HCT116 (cell line): ENCODE results near the gene POLR2C. TPM values are rescaled to one million over a fixed set of nuclear protein-coding genes. Genes with fewer than 3 reads are reported as not detected.

Experiments used
- ATAC-seq: fragments of 200-7000 bp; cut with Tn5 transposase; 2 replicates; pipeline ENCODE4 v1.9.1; 2020; ENCODE audit warnings: mild to moderate bottlenecking, moderate library complexity
- BruUV-seq: library from RNA; stranded (reverse); fragments of 400-500 nt; replicated peaks from 2 replicates; lab custom pipeline; 2021; lab: Mats Ljungman, UMichigan
- CTCF ChIA-PET: fragments of 300-600 bp; sonication (Branson Sonifier 250); formaldehyde crosslinking; loops from one replicate; lab custom pipeline; 2021; ENCODE audit warnings: antibody characterized with exemption; lab: Charles Lee
- POLR2A ChIA-PET: fragments of 300-600, 350-600 bp; sonication (Branson Sonifier 250); formaldehyde crosslinking; loops from one replicate; lab custom pipeline; 2021; ENCODE audit warnings: antibody characterized with exemption; lab: Charles Lee
- RAD21 ChIA-PET, 2 experiments: fragments of 300-600 bp; sonication (Branson Sonifier 250); formaldehyde crosslinking; loops; one replicate each; lab custom pipeline; 2023; ENCODE audit warnings: low total read pairs in 2 of 2; ENCODE audit not compliant: uncharacterized antibody in 2 of 2, unreplicated experiment in 2 of 2, low non-redundant PET in 1 of 2; lab: Charles Lee
- DNase-seq: peaks from one replicate; pipeline ENCODE4 v3.0.0-alpha.2; 2010; ENCODE audit warnings: low read depth, low spot score
- H2AFZ ChIP-seq: fragments of 200-600 bp; shearing (Covaris generic), sonication (generic); 2 replicates; pipeline ENCODE4 v1.6.1; 2017; ENCODE audit warnings: low read depth, mixed run types, mixed read lengths, antibody characterized with exemption, low read length; ENCODE audit not compliant: poor library complexity, severe bottlenecking
- H3K27ac ChIP-seq: 2 replicates; pipeline ENCODE4 v1.5.1; 2012; ENCODE audit warnings: low read depth, low read length
- H3K27me3 ChIP-seq: fragments of 200-600 bp; sonication (generic); 2 replicates; pipeline ENCODE4 v1.6.1; 2016; ENCODE audit warnings: mixed run types, low read length, mixed read lengths; ENCODE audit not compliant: insufficient read depth
- H3K36me3 ChIP-seq, 2 experiments: fragments of 200-500 bp in 1 of 2; fragments of 200-600 bp in 1 of 2; sonication (Bioruptor generic) in 1 of 2; sonication (generic) in 1 of 2; 2 replicates each; pipeline versions ENCODE4 v1.5.1 to v1.6.1; 2014 to 2016; ENCODE audit warnings: low read length in 2 of 2, inconsistent platforms in 1 of 2, mixed read lengths in 1 of 2, mixed run types in 1 of 2; ENCODE audit not compliant: insufficient read depth in 2 of 2, control insufficient read depth in 1 of 2
- H3K4me1 ChIP-seq, 2 experiments: fragments of 200-600 bp in 1 of 2; sonication (generic) in 1 of 2; 2 replicates each; pipeline versions ENCODE4 v1.5.1 to v1.6.1; 2012 to 2017; ENCODE audit warnings: low read length in 2 of 2, inconsistent platforms in 1 of 2, mild to moderate bottlenecking in 1 of 2, mixed read lengths in 1 of 2, mixed run types in 1 of 2, moderate library complexity in 1 of 2; ENCODE audit not compliant: insufficient read depth in 2 of 2, control insufficient read depth in 1 of 2
- H3K4me2 ChIP-seq: fragments of 200-600 bp; sonication (generic); 2 replicates; pipeline ENCODE4 v1.6.1; 2017; ENCODE audit warnings: mixed run types, low read length, mixed read lengths
- H3K4me3 ChIP-seq, 2 experiments: fragments of 200-600 bp in 1 of 2; sonication (generic) in 1 of 2; replicated peaks in 1 of 2; 2 replicates each; pipeline ENCODE4 v1.5.1; 2011 to 2016; ENCODE audit warnings: low read length in 2 of 2, control low read depth in 1 of 2, low read depth in 1 of 2, mild to moderate bottlenecking in 1 of 2, mixed read lengths in 1 of 2, mixed run types in 1 of 2
- H3K79me2 ChIP-seq: fragments of 200-600 bp; sonication (generic); 2 replicates; pipeline ENCODE4 v1.6.1; 2017; ENCODE audit warnings: mild to moderate bottlenecking, mixed run types, low read length, moderate library complexity, mixed read lengths; ENCODE audit not compliant: insufficient read depth
- H3K9ac ChIP-seq: fragments of 200-600 bp; sonication (generic); 2 replicates; pipeline ENCODE4 v1.6.1; 2016; ENCODE audit warnings: low read length, mixed read lengths
- H3K9me2 ChIP-seq: fragments of 200-600 bp; sonication (generic), shearing (Covaris generic); 2 replicates; pipeline ENCODE4 v1.6.1; 2017; ENCODE audit warnings: mixed run types, mild to moderate bottlenecking, moderate library complexity; ENCODE audit not compliant: insufficient read depth
- H3K9me3 ChIP-seq, 2 experiments: fragments of 200-500 bp in 1 of 2; fragments of 200-600 bp in 1 of 2; sonication (Bioruptor generic) in 1 of 2; sonication (generic) in 1 of 2; 2 replicates each; pipeline ENCODE4 v1.6.1; 2014 to 2017; ENCODE audit warnings: low read length in 2 of 2, mixed read lengths in 2 of 2, inconsistent platforms in 1 of 2, low read depth in 1 of 2, mild to moderate bottlenecking in 1 of 2, mixed run types in 1 of 2, moderate library complexity in 1 of 2; ENCODE audit not compliant: control insufficient read depth in 1 of 2, insufficient read depth in 1 of 2
- H4K20me1 ChIP-seq: fragments of 200-600 bp; sonication (generic), shearing (Covaris generic); 2 replicates; pipeline ENCODE4 v1.6.1; 2017; ENCODE audit warnings: mixed run types, mild to moderate bottlenecking, moderate library complexity; ENCODE audit not compliant: insufficient read depth
- CBX3 ChIP-seq: IDR thresholded peaks from 2 replicates; pipeline ENCODE4 v1.6.1; 2012; ENCODE audit warnings: low read depth
- CEBPB ChIP-seq: IDR thresholded peaks from 2 replicates; pipeline ENCODE4 v1.6.1; 2012; ENCODE audit warnings: low read depth
- EGR1 ChIP-seq: IDR thresholded peaks from 2 replicates; pipeline ENCODE4 v1.6.1; 2012; ENCODE audit warnings: low read depth
- ELF1 ChIP-seq: IDR thresholded peaks from 2 replicates; pipeline ENCODE4 v1.6.1; 2012; ENCODE audit warnings: low read depth, borderline replicate concordance
- EZH2 ChIP-seq: fragments of 200-600 bp; sonication (generic); IDR thresholded peaks from 2 replicates; pipeline ENCODE4 v1.6.1; 2017; ENCODE audit warnings: antibody characterized with exemption, mixed run types
- EZH2phosphoT487 ChIP-seq: fragments of 200-600 bp; IDR thresholded peaks from 2 replicates; pipeline ENCODE4 v1.6.1; 2018; ENCODE audit warnings: antibody characterized with exemption, borderline replicate concordance
- FOSL1 ChIP-seq: IDR thresholded peaks from 2 replicates; pipeline ENCODE4 v1.6.1; 2012; ENCODE audit warnings: low read depth
- POLR2A ChIP-seq: IDR thresholded peaks from 2 replicates; pipeline ENCODE4 v1.7.0; 2011; ENCODE audit warnings: borderline replicate concordance; ENCODE audit not compliant: insufficient read depth, insufficient read length; ENCODE audit errors: extremely low read depth
- POLR2AphosphoS5 ChIP-seq: IDR thresholded peaks from 2 replicates; pipeline ENCODE4 v1.6.1; 2011; ENCODE audit warnings: mild to moderate bottlenecking, low read depth, low read length, moderate library complexity
- RAD21 ChIP-seq: IDR thresholded peaks from 2 replicates; pipeline ENCODE4 v1.6.1; 2012; ENCODE audit warnings: low read depth, mild to moderate bottlenecking
- SP1 ChIP-seq: IDR thresholded peaks from 2 replicates; pipeline ENCODE4 v1.6.1; 2012; ENCODE audit warnings: low read depth
- SRF ChIP-seq: IDR thresholded peaks from 2 replicates; pipeline ENCODE4 v1.6.1; 2012; ENCODE audit warnings: low read depth
- YY1 ChIP-seq: IDR thresholded peaks from 2 replicates; pipeline ENCODE4 v1.6.1; 2011; ENCODE audit warnings: low read length, low read depth, moderate library complexity, mild to moderate bottlenecking; ENCODE audit not compliant: insufficient replicate concordance; ENCODE audit errors: extremely low read depth
- ZFX ChIP-seq: fragments of 450-650 bp; IDR thresholded peaks from 2 replicates; pipeline ENCODE4 v1.6.1; 2017
- ZNF274 ChIP-seq: fragments of 200-500 bp; sonication (Bioruptor generic); IDR thresholded peaks from 2 replicates; pipeline ENCODE4 v1.6.1; 2014; ENCODE audit warnings: mild to moderate bottlenecking, low read depth, low read length, inconsistent platforms
- intact Hi-C: fragments of 100-400 bp; cut with micrococcal nuclease; formaldehyde crosslinking; loops from 2 replicates; pipeline ENCODE4 v1.10.0; 2022
- total RNA-seq: library from RNA; stranded (reverse); gene quantifications from one replicate; pipeline ENCODE4 v1.2.1, GENCODE V29; 2021; ENCODE audit not compliant: unreplicated experiment
- TF ChIP-seq, protein P1 (sequence below): IDR thresholded peaks from 2 replicates; pipeline ENCODE4 v1.6.1; 2012; ENCODE audit warnings: low read depth
- TF ChIP-seq, protein P2 (sequence below): IDR thresholded peaks from 2 replicates; pipeline ENCODE4 v1.6.1; 2012
- TF ChIP-seq, protein P3 (sequence below): IDR thresholded peaks from 2 replicates; pipeline ENCODE4 v1.6.1; 2012
- TF ChIP-seq, protein P4 (sequence below), 3 experiments: fragments of 200-600 bp in 1 of 3; sonication (generic) in 1 of 3; IDR thresholded peaks in 2 of 3; conservative IDR thresholded peaks in 1 of 3; 2 replicates each; pipeline ENCODE4 v1.5.1; 2012 to 2017; ENCODE audit warnings: low read depth in 2 of 3, low read length in 2 of 3, antibody characterized with exemption in 1 of 3, borderline replicate concordance in 1 of 3, control low read depth in 1 of 3, mild to moderate bottlenecking in 1 of 3, mixed read lengths in 1 of 3, mixed run types in 1 of 3, moderate library complexity in 1 of 3; ENCODE audit not compliant: insufficient read depth in 1 of 3
- TF ChIP-seq, protein P5 (sequence below): IDR thresholded peaks from 2 replicates; pipeline ENCODE4 v1.6.1; 2011; ENCODE audit warnings: mild to moderate bottlenecking, low read length, moderate library complexity; ENCODE audit not compliant: insufficient replicate concordance; ENCODE audit errors: extremely low read depth

The POLR2C gene
- total RNA-seq, 1 experiment from 2014 or later: 74.4 TPM

DNA sequence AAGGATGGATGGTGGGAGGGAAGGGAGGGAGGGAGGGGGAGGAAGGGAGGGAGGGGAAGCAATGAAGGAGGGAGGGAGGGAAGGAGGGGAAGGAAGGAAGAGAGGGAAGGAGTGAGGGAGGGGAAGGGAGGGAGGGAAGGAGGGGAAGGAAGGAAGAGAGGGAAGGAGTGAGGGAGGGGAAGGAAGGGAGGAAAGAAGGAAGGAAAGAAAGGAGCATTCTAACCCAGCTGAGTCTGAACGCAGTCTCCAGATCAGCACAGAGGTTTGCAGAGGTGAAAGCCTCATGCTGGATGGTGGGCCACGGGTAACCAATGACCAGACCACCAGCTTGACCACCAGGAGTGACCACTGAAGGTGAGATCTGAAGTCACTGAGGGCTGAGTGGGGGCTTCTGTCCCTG lies 39.3 kb upstream of the POLR2C start:
- Histone ChIP-seq H3K9me3 (no peaks in the 10 kb centered on the region), H3K27ac (no peak overlapping the region), H3K4me3 (no peak overlapping the region), H3K9me2 (no peaks in the 10 kb centered on the region), H3K79me2 (no peaks in the 10 kb centered on the region), H4K20me1 (no peaks in the 10 kb centered on the region), H3K36me3 (peaks cover under 1 to 2% of the 10 kb centered on the region in 2 experiments; a peak in 3 of 4 replicates), H2AFZ (no peak overlapping the region), H3K4me2 (no peak overlapping the region), H3K4me1 (peaks cover 9 to 14% of the 10 kb centered on the region in 2 experiments; a peak in 3 of 4 replicates), H3K27me3 (no peaks in the 10 kb centered on the region), H3K9ac (no peak overlapping the region)
- intact Hi-C loops: no loop called here
- RAD21 ChIA-PET: no interaction called here
- ATAC-seq (no peak), DNase-seq (no peak)
- POLR2A ChIA-PET: no interaction called here
- TF ChIP-seq RAD21 (no peak), ZFX (no peak), ELF1 (no peak), CEBPB (no peak), EZH2 (no peak), FOSL1 (no peak), YY1 (no peak), SP1 (no peak), POLR2A (no peak), EGR1 (no peak), POLR2AphosphoS5 (no peak), SRF (no peak), CBX3 (no peak), ZNF274 (no peak), EZH2phosphoT487 (no peak)
- TF ChIP-seq, protein P1, sequence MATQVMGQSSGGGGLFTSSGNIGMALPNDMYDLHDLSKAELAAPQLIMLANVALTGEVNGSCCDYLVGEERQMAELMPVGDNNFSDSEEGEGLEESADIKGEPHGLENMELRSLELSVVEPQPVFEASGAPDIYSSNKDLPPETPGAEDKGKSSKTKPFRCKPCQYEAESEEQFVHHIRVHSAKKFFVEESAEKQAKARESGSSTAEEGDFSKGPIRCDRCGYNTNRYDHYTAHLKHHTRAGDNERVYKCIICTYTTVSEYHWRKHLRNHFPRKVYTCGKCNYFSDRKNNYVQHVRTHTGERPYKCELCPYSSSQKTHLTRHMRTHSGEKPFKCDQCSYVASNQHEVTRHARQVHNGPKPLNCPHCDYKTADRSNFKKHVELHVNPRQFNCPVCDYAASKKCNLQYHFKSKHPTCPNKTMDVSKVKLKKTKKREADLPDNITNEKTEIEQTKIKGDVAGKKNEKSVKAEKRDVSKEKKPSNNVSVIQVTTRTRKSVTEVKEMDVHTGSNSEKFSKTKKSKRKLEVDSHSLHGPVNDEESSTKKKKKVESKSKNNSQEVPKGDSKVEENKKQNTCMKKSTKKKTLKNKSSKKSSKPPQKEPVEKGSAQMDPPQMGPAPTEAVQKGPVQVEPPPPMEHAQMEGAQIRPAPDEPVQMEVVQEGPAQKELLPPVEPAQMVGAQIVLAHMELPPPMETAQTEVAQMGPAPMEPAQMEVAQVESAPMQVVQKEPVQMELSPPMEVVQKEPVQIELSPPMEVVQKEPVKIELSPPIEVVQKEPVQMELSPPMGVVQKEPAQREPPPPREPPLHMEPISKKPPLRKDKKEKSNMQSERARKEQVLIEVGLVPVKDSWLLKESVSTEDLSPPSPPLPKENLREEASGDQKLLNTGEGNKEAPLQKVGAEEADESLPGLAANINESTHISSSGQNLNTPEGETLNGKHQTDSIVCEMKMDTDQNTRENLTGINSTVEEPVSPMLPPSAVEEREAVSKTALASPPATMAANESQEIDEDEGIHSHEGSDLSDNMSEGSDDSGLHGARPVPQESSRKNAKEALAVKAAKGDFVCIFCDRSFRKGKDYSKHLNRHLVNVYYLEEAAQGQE: no peak
- TF ChIP-seq, protein P2, sequence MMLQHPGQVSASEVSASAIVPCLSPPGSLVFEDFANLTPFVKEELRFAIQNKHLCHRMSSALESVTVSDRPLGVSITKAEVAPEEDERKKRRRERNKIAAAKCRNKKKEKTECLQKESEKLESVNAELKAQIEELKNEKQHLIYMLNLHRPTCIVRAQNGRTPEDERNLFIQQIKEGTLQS: no peak
- TF ChIP-seq, protein P3, sequence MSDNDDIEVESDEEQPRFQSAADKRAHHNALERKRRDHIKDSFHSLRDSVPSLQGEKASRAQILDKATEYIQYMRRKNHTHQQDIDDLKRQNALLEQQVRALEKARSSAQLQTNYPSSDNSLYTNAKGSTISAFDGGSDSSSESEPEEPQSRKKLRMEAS: no peak
- TF ChIP-seq, protein P4, sequence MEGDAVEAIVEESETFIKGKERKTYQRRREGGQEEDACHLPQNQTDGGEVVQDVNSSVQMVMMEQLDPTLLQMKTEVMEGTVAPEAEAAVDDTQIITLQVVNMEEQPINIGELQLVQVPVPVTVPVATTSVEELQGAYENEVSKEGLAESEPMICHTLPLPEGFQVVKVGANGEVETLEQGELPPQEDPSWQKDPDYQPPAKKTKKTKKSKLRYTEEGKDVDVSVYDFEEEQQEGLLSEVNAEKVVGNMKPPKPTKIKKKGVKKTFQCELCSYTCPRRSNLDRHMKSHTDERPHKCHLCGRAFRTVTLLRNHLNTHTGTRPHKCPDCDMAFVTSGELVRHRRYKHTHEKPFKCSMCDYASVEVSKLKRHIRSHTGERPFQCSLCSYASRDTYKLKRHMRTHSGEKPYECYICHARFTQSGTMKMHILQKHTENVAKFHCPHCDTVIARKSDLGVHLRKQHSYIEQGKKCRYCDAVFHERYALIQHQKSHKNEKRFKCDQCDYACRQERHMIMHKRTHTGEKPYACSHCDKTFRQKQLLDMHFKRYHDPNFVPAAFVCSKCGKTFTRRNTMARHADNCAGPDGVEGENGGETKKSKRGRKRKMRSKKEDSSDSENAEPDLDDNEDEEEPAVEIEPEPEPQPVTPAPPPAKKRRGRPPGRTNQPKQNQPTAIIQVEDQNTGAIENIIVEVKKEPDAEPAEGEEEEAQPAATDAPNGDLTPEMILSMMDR (IDR thresholded peaks at IDR 0.05 in 2 of 3, conservative IDR thresholded peaks at IDR 0.05 in 1 of 3; ENCODE audit: borderline replicate concordance in 1 of 3, insufficient read depth in 1 of 3, low read depth in 2 of 3, low read length in 2 of 3): no peak
- TF ChIP-seq, protein P5, sequence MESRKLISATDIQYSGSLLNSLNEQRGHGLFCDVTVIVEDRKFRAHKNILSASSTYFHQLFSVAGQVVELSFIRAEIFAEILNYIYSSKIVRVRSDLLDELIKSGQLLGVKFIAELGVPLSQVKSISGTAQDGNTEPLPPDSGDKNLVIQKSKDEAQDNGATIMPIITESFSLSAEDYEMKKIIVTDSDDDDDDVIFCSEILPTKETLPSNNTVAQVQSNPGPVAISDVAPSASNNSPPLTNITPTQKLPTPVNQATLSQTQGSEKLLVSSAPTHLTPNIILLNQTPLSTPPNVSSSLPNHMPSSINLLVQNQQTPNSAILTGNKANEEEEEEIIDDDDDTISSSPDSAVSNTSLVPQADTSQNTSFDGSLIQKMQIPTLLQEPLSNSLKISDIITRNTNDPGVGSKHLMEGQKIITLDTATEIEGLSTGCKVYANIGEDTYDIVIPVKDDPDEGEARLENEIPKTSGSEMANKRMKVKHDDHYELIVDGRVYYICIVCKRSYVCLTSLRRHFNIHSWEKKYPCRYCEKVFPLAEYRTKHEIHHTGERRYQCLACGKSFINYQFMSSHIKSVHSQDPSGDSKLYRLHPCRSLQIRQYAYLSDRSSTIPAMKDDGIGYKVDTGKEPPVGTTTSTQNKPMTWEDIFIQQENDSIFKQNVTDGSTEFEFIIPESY: no peak
- CTCF ChIA-PET: interaction anchor here (1.1 to 2.1 kb wide), 3 partner anchors 97 to 121 kb away, joined by 3 to 9 read pairs (median 8); no protein-coding TSS in a partner anchor
- BruUV-seq: no TSS peak
